ENCODE results near the gene SDS.
"Not testable (repeated sequence)": the region's sequence is repeated elsewhere in the genome, so short reads cannot be mapped to it uniquely, and the experiment has no call there.

SDS gene

DNA sequence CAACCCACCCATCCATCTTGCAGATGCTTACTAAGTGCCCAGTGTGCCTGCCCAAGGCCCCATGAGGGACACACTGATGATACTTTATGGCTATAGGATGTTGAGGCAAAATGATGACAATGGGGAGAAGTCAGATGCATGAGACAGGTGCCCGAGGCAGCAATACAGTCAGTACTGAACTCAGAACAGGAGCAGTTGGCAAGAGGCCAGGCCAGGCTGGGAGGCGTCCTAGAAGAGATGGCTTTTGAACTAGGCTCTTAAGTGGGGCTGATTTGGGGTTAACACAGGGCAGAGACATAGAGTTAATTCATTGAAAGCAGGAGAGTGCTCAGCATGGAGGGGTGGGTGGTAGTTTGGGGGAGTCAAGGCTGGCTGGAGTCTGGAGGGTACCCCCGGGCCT lies 29.7 kb downstream of the SDS start:
- DNase-seq, result no peak

DNA sequence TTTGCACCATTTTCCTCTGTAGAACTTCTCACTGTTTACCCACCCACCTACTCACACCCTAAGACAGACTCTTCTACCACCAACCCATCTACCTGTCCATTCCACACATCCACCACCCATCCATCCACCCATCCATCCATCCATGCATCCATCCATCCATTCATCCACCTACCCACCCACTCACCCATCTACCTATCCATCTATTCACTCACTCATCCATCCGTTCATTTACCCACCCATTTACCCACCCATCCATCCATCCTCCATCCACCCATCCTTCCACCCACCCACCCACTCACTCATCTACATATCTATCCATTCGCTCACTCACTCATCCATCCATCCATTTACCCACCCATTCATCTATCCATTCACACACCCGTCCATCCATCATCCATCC lies 30.2 kb downstream of the SDS start:
- DNase-seq, result no peak

DNA sequence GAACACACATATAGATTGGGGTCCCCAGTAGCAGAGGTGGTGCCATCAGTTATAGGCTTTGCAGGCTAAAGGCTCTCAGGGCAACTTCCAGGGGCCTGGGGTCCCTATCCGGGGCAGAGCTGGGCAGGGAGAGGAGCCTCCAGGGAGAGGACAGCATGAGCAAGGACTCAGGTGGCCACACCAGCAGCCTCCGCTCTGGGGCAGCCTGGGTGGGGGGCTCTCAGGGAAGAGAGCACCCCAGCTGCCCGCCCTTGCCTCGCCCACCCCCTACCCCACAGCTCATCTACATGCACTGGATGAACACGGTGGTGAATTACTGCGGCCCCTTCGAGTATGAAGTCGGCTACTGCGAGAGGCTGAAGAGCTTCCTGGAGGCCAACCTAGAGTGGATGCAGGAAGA lies 31.3 kb downstream of the SDS start:
- DNase-seq, result no peak

DNA sequence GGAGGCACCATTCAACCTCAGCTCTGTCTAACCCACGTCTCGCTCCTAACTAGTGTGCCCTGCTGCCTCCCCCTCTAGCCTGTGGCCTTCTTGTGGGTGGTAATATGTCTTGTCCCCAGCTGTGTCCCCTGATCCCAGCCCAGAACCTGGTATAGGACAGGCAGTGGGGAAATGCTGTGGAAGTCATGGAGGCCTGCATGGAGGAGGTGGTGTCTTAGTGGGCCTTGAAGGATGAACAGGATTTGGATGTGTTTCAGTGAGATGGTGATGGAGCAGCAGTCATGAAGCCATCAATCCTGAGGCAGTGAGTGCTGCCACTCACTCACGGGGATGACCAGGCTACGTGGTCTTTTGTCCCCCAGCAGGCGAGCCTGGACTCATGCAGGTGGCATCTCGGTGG lies 31.9 kb downstream of the SDS start:
- no peak for DNase-seq

DNA sequence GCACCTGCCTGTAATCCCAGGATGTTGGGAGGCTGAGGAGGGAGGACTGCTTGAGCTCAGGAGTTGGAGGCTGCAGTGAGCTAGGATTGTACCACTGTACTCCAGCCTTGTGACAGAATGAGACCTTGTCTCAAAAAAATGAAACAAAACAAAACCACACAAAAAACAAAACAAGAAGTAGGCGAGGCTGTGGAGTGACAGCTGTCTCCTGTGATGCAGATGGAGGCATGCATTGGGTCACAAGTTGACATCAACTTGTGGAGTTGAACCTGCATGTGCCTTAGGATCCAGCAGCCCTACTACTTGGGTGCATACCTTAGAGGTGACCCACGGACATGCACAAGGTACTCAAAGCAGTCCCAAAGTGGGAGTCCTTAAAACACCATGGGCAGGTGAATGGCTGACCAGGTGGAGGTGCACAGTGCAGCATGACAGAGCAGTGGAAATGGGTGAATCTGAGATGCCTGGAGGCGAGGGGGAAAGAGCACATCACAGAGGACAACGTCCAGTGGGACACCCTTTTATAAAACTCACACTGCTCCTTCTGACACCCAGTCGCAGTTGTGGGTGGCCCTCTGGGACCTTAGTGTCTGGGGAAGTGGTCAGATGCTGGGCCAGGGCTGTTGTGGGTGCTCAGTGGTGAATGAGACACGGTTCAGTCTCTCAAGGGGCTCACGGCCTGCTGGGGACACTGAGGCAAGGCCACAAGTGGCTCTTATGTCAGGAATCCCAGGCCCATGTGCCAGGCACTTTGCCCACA lies 32.6 kb downstream of the SDS start:
- DNase-seq, result no peak

DNA sequence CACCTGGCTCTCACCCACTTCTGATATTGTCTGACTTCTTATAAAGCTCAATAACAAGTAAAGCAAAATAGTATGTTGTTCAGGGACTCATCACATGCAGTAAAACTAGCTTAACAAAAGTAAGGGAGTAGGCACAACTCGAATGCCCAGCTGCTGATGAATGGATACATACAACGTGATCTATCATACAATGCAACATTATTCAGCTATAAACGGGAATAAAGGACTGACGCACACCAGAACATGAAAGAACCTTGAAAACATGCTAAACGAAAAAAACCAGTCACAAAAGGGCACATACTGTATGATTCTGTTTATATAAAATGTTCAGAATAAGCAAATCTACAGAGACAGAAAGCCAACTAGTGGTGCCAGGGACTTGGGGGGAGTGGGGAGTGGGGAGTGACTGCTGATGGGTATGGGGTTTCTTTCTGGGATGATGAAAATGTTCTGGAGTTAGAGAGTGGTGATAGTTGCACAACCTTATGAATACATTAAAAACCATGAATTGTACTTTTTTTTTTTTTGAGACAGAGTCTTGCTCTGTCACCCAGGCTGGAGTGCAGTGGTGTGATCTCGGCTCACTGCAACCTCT lies 34.2 kb downstream of the SDS start:
- DNase-seq, result no peak

DNA sequence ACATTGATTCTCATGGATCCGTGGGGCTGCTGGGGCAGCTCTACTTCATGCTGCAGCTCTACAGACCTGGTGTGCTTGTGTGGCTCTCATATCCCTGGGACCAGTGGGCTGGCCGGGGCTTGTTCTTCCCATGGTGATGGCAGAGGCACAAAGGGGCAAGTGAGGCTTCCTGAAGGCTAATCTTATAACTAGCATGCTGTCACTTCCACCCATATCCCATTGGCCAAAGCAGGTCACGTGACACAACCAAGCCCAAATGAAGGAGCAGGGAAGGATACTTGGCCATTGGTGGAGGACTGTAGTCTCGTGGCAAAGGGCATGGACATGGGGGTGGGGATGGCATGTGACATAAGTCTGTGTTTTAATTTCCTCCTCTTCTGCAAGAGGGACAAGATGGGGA lies 35.4 kb downstream of the SDS start:
- DNase-seq, result no peak

DNA sequence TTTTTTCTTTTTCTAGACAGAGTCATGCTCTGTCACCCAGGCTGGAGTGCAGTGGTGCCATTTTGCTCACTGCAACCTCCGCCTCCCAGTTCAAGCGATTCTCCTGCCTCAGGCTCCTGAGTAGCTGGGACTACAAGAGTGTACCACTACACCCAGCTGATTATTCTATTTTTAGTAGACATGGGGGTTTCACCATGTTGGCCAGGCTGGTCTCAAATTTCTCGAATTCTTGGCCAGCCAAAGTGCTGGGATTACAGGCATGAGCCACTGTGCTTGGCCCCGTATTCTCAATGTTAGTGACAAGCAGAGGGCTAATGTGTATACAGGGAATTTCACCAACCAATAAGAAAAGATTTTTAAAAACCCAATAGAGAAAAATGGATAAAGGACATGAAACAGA lies 36.9 kb downstream of the SDS start:
- DNase-seq, result no peak

DNA sequence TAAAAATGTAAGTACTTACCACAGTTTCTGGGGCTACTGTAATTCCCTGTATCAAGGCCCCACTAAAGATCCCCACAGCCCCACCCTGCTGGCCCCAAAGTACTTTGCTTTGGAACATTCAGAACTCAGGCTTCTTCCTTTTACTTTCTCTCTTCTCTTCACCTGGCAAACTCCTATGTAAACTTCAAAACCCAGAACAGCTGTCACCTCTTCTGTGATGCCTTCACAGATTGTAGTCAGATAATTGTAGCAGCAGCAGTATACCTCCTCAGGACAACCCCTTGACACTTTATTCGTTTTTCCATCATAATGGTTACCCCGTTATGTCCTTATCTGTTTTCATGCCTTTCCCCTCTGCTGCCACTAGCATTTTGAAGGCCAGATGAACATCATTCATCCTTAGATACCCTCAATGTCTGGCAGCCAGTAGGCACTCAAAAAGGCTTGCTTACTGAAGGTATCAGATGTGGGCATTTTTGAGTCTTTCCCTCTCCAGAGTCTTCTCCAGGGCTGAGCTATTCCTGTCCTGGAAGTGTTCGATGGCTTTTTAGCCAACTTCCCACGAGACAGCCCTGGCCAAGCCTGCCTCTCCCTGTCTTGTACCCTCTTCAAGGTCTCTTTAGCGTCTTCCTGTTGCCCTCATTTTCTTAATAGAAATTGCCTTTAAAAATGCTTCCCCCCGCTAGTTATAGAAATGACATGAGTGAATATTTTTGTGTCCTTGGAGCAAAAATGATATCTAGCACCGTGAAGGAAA lies 37.9 kb downstream of the SDS start:
- DNase-seq, result no peak

DNA sequence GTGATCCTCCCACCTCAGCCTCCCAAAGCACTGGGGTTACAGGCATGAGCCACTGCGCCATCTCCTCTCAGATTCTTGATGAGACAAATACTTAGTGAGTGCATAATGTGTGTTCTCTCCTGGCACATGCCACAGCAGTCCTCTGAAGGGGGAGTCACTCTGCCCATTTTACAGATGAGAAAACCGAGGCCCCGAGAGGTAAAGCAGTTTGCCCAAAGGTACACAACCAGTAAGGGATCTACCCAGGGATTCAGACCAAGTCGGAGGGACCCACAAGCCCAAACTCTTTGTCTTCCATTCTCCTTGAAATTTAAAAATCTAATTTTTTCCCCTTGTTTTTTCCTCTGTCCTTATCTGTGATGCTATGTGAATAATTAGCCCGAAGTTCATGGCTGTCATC lies 39.0 kb downstream of the SDS start:
- no peak for DNase-seq

DNA sequence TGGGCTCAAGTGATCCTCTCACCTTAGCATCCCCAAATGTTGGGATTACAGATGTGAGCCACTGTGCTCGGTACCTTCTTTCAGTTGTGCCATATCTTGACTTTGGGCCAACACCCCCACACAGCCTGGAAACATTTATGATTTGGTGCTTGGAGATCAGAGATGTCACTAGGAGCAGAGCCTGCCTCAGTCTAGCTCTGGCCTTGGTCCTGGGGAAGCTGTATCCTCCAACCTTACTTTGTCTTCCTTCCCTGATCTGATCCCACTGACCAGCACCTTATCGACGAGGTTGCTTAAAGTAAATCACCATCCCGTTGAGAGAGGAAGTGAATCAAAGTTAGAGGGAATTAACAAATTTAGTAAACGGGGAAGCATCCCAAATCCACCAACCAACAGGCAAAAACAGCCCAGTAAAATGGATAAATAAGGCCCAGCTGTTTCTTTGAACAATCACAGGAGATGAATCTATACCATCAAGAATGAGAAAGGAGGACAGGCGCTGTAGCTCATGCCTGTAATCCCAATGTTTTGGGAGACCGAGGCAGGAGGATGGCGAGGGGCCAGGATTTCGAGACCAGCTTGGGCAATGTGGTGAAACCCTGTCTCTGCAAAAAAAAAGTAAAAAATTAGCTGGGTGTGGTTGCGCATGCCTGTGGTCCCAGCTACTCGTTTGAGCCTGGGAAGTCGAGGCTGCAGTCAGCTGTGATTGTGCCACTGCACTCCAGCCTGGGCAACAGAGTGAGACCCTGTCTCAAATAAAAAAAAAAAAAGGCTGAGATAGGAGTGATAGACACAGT lies 41.9 kb downstream of the SDS start:
- DNase-seq, result no peak

DNA sequence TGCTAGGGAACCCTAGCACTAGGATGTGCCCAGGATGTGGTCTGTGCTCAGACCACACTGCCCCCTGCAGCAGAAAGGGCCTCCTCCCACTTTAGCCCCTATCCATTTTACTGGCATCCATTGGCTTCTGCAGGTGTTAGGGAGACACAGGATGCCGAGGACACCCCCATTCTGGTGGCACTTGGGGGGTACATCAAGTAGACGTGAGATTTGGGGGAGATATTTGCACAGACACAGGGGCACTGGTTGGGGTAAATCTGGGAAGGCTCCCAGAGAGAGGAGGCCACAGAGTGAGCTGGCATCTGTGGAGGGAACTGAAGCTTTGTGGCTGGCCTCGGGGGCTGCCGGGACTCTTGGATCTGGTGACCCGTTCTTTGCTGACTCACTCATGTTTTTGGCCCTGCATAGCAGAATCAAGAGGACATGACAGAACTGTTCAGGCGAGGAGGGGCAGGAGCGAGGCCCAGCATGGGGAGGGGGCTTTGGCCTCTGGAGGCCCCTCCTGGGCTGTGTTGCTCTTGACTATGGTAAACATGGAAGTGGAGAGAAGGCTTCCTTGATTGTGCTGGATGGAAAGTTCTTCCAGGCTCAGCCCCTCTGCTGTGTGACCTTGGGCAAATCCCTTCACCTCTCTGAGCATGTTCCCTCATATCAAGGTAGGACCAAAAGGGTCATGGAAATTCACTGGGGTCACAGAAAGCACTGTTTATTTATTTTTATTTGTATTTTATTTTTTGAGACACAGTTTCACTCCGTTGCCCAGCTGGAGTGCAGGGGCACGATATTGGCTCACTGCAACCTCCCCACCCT lies 43.5 kb downstream of the SDS start:
- DNase-seq, result no peak

DNA sequence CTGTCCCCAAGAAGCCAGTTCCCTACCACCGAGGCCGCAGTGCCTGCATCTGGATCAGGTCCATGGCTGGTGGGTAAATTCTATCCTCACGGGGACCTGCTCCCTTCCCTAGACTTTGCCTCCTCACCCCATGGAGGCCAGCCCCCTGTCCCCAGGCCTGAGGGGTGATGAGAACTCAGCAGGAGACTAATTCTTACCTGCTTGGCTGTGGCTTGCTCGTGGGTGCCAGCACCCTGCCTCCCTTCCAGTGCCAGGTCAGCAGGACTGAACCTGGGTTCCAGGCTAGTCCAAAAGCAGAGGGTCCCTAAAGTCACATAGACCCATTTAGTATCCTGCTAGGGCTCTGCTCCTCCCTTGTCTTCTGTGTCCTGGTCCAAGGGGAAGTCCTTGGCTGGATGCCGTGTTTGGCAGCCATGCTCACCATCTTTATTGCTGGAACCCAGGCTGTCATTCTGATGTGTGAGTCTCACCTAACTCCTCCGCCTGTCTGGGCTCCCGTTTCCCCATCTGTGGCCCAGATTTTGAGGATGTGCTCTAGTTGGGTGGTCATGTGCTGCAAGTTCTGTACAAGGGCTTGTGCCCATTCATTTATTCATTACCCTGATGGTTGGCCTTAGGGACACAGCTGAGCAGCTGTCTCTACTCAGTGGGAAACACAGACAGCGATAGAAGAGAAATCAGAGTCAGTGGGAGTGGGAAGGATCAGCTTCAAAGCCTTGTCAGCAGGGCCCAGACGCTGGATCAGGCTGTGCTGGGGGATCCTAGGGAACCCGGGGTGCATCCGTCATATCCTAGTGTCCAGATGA lies 44.4 kb downstream of the SDS start:
- no peak for DNase-seq

DNA sequence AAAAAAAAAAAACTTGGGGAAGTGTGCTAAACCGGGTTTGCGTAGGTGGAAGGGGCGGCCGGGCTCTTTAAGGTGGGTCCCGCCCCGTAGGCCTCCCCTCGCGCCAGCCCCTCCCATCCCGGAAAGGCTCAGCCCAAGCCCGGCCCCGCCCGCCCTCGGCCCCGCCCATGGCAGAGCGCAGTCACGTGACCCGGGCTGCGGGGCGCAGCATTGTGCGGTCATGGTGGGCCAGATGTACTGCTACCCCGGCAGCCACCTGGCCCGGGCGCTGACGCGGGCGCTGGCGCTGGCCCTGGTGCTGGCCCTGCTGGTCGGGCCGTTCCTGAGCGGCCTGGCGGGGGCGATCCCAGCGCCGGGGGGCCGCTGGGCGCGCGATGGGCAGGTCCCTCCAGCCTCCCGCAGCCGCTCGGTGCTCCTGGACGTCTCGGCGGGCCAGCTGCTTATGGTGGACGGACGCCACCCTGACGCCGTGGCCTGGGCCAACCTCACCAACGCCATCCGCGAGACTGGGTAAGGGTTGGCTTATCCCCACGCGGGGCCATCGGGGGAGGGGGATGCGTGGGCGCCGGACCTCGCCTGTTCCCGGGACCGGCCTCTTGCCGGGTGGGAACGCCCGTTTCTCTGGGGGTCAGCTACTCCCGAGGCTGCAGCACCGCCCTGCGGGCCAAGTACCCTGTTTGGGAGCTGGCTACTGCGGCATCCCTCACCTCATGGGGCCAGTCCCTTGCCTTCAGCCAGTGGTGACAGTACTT lies 45.1 kb downstream of the SDS start, which contains the start of gene PLBD2:
PLBD2 (plus strand) TSS at position 207 of the 752 bp plus-strand sequence; CDS start at position 221, 14 bp downstream.
- peak; percentile 94 for DNase-seq

DNA sequence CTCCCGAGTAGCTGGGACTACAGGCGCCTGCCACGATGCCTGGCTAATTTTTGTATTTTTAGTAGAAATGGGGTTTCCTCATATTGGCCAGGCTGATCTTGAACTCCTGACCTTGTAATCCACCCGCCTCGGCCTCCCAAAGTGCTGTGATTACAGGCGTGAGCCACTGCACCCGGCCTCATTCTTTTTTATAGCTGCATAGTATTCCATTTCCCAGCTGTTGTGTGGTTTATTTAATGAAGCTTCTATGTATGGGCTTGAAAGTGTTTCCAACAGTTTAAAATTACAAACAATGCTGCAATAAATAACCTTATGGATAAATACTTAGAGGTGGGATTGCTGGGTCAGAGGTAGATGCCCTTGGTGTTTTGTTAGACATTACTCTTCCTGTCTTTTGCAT lies 49.5 kb downstream of the SDS start:
- DNase-seq, result not testable (repeated sequence)

DNA sequence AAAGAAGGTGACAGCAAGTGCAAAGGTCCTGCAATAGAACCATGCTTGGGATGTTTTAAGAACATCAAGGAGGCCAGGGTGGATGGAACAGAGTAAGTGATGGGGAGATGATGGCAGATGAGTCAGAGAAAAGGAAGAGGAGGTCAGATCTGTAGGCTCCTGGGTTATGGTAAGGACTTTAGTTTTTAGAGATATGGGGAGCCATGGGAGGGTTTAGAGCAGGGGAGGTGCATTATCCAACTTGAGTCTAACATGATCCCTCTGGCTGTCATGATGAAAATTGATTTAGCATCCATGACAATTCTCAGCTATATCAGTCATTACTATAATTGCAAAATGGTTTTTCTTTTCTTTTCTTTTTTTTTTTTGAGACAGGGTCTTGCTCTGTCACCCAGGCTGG lies 52.6 kb downstream of the SDS start:
- no peak for DNase-seq

DNA sequence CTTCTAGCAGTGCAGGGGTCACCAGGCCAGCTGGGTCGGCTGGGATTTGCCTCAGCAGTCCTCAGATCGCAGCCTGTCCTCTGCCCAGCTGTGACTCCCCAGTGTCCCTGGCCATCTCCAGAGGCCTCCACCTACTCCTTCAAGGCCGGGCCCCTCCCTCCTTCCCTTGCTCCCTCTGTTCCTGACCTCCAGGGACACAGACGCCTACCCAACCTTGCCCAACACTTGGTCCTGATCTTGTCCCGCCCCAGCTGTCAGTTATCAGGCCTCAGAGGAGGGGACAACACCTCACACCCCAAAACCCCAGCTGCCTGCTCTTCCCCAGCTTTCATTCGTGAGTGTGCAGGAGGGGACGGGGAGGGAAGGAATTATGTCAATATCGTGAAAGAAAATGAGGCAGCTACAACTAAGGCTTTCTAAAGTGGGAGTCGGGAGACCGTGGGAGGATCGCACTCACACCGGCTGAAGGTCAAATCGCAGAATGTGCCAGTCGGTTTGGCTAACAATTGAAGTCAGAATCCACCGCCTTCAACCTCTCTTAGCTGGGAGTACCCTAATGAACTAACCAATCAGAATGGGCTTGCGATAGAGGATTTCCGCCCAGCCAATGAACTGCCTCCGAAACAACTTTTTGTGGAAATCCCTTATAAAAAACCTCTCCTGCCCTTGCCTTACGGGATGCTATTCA lies 54.7 kb downstream of the SDS start:
- DNase-seq, result no peak

DNA sequence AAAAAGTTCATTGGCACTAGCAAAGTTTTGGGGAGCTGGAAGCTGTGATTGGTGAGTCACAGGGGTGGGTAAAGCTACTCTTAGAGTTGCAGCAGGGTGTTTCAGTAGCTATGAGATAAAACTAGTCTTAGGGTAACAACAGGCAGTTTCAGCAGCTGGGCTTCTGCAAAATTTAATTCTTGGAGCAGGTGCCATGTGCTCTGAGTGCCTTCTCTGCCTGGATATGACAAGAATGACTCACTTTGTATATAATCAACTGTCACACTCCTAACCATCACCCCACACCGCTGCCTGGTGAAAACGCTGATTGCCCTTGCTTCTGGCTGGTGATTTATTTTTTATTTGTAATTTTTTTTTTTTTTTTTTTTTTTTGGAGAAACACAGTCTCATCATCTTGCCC lies 55.8 kb downstream of the SDS start:
- no peak for DNase-seq

DNA sequence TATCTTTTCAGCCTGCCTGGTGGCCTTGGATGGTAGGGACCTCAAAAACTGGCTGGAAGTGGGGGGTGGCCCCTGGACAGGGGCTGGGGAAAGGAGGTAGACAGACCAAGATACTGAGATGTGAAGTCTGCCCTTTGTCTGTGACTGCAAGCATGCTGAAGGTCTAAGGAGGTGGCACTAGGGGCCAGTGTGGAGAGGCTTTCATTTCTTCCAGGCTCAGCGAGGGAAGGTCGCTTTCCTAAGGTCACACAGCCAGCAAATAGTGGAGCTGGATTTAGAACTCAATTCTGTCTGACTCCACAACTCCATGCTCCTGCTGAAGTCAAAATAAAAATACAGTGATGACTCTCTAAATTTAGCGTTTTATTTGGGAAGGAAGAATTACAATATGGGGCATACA lies 56.6 kb downstream of the SDS start:
- no peak for DNase-seq

DNA sequence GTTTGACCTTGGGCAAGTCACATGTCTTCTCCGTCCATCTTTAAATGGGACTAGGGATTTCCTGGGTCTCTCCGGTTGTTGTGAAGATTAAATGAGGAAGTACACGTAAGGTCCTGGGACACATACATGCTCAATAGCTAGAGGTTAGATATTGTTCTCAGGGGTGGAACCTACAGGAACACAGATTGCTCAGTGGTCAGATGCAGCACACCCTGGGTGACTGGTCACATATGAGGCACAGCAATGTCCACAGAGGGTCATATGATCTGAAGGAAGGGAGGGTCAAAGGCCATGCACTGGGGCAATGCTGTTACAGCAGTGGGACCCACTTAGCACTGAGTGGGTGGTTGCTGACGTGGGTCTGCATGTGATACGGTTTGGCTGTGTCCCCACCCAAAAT lies 57.3 kb downstream of the SDS start:
- DNase-seq, result no peak

All from NCI-H146 (cell line).